Suprapubic skin (tissue), 4 donors: ENCODE data around the gene MFSD12. TPM values are rescaled to one million over a fixed set of nuclear protein-coding genes. Genes with fewer than 3 reads are reported as not detected.

Experiments
- DNase-seq, 2 donors: peaks; one replicate each; pipeline ENCODE4 v3.0.0-alpha.2; 2019; ENCODE audit warnings: low spot score in 2 of 2
- H3K27ac ChIP-seq: fragments of 200-600 bp; sonication (generic); one replicate; pipeline ENCODE4 v1.5.1; 2019
- H3K27me3 ChIP-seq: fragments of 200-600 bp; sonication (generic); one replicate; pipeline ENCODE4 v1.5.1; 2019
- H3K36me3 ChIP-seq: fragments of 200-600 bp; sonication (generic); one replicate; pipeline ENCODE4 v1.5.1; 2019
- H3K4me1 ChIP-seq: fragments of 200-600 bp; sonication (generic); one replicate; pipeline ENCODE4 v1.5.1; 2019
- H3K4me3 ChIP-seq: fragments of 200-600 bp; sonication (generic); one replicate; pipeline ENCODE4 v1.5.1; 2019; ENCODE audit warnings: mild to moderate bottlenecking
- H3K9me3 ChIP-seq: fragments of 200-600 bp; sonication (generic); one replicate; pipeline ENCODE4 v1.5.1; 2019
- EP300 ChIP-seq: sonication (generic); formaldehyde crosslinking; IDR thresholded peaks from one replicate; pipeline ENCODE4 v1.6.1; 2017; ENCODE audit warnings: antibody characterized with exemption
- POLR2A ChIP-seq, 2 donors: fragments of 450-650 bp; IDR thresholded peaks; one replicate each; pipeline ENCODE4 v1.6.1; 2017; ENCODE audit warnings: antibody characterized with exemption in 2 of 2, mild to moderate bottlenecking in 2 of 2, moderate library complexity in 2 of 2
- POLR2AphosphoS5 ChIP-seq, 3 donors: sonication (generic); formaldehyde crosslinking; IDR thresholded peaks; one replicate each; pipeline ENCODE4 v1.6.1; 2017; ENCODE audit warnings: antibody characterized with exemption in 3 of 3
- WGBS: methylation state at CpG from one replicate; pipeline ENCODE4 v1.1.5; 2018; 5-methylcytosine and 5-hydroxymethylcytosine counted together
- total RNA-seq, 4 donors: library from RNA; depleted of rRNA; stranded (reverse); fragments of >200 nt; gene quantifications; one replicate each; pipeline ENCODE4 v1.1.0, GENCODE V29; 2016
- TF ChIP-seq, protein P1 (sequence below), 2 donors: fragments of 200-600 bp in 1 of 2; fragments of 450-650 bp in 1 of 2; sonication (generic) in 1 of 2; IDR thresholded peaks; one replicate each; pipeline ENCODE4 v1.5.1; 2016 to 2019; ENCODE audit warnings: antibody characterized with exemption in 2 of 2, mild to moderate bottlenecking in 1 of 2, moderate library complexity in 1 of 2

The MFSD12 gene
- total RNA-seq, 4 donors from 2014 or later: 60.4 to 206 (median 119) TPM

DNA sequence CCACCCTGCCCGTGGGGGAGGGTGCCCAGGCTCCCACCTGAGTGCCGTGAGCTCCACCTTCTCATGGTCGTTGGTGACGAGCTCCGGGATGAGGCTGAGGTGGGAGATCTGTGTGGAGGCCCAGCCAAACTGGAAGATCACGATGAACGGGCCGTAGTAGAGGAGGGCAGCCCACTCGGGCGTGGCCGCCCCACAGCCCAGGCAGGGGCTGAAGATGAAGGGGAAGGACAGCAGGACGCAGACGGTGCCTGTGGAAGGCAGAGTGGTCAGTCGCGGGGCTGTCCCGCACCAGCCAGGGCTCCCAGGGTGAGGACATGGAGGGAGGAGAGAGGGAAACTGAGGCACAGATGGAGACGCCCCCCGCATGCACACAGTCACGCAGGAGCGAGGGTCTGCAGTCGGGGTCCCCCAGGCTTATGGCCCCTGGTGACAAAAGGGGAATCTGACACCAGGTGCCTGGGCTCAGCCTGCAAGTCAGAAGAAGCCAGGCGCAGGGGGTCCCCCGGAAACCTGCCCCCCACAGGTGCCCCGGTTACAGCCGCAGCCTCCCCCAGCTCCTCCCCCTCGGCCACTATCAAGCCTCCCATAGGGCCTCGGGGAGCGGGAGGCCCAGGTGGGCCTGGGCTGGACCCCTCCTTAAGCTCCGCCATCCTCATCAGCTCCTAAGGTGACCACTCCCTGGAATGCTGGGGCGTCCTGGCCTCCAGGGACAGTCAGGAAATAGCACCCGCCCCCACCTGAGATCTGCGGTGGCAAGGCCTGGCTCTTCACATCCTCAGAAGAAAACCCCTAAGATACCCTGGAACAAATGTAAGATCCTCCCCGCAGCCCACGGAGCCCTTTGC, 6.2 kb downstream of the MFSD12 start:
- no peak for DNase-seq
- H3K36me3 ChIP-seq: peaks cover 8% of the 10 kb centered on the region
- no peaks in the 10 kb centered on the region for H3K27me3 ChIP-seq
- no peaks in the 10 kb centered on the region for H3K9me3 ChIP-seq
- 88% methylated on average over 23 of the region's 34 CpGs for WGBS
- TF ChIP-seq POLR2A (IDR thresholded peaks at IDR 0.05) (no peak), EP300 (no peak), POLR2AphosphoS5 (IDR thresholded peaks at IDR 0.05) (no peak)
- TF ChIP-seq, protein P1, sequence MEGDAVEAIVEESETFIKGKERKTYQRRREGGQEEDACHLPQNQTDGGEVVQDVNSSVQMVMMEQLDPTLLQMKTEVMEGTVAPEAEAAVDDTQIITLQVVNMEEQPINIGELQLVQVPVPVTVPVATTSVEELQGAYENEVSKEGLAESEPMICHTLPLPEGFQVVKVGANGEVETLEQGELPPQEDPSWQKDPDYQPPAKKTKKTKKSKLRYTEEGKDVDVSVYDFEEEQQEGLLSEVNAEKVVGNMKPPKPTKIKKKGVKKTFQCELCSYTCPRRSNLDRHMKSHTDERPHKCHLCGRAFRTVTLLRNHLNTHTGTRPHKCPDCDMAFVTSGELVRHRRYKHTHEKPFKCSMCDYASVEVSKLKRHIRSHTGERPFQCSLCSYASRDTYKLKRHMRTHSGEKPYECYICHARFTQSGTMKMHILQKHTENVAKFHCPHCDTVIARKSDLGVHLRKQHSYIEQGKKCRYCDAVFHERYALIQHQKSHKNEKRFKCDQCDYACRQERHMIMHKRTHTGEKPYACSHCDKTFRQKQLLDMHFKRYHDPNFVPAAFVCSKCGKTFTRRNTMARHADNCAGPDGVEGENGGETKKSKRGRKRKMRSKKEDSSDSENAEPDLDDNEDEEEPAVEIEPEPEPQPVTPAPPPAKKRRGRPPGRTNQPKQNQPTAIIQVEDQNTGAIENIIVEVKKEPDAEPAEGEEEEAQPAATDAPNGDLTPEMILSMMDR (IDR thresholded peaks at IDR 0.05): no peak
- no peak overlapping the region for H3K4me3 ChIP-seq
- peaks cover 23% of the 10 kb centered on the region for H3K4me1 ChIP-seq
- H3K27ac ChIP-seq: no peak overlapping the region

DNA sequence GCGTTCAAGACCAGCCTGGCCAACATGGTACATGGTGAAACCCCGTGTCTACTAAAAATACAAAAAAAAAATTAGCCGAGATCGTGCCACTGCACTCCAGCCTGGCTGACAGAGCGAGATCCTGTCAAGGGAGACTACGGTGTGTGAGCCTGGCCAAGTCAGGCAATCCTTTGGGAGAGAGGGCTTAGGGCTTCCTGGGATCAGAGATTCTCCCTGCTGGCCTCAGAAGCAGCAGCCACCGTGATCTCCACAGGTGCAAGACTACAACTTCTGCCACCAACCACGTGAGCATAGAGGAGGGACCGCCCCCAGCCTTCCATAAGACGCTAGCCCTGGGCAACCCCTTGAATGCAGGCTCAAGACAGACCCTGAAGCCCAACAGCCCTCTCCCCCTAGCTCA, 7.6 kb downstream of the MFSD12 start:
- DNase-seq: no peak
- no peaks in the 10 kb centered on the region for H3K9me3 ChIP-seq
- no peak overlapping the region for H3K4me3 ChIP-seq
- TF ChIP-seq POLR2AphosphoS5 (IDR thresholded peaks at IDR 0.05) (no peak), POLR2A (IDR thresholded peaks at IDR 0.05) (no peak), EP300 (no peak)
- TF ChIP-seq, protein P1 (IDR thresholded peaks at IDR 0.05): no peak
- WGBS: 90% methylated on average over 10 of the region's 10 CpGs
- peaks cover 16% of the 10 kb centered on the region for H3K4me1 ChIP-seq
- no peaks in the 10 kb centered on the region for H3K27me3 ChIP-seq
- no peak overlapping the region for H3K27ac ChIP-seq
- H3K36me3 ChIP-seq: peaks cover 8% of the 10 kb centered on the region

- Histone ChIP-seq H3K9me3 (no peaks in the 10 kb centered on the region), H3K36me3 (peaks cover 16% of the 10 kb centered on the region), H3K27me3 (no peaks in the 10 kb centered on the region), H3K4me1 (peaks cover 16% of the 10 kb centered on the region), H3K27ac (no peak overlapping the region), H3K4me3 (no peak overlapping the region)
- WGBS: 81% methylated on average over 7 of the region's 14 CpGs
- DNase-seq: no peak
- TF ChIP-seq, protein P1 (IDR thresholded peaks at IDR 0.05): no peak
- no peak for TF ChIP-seq EP300
- no peak for TF ChIP-seq POLR2AphosphoS5 (IDR thresholded peaks at IDR 0.05)
- no peak for TF ChIP-seq POLR2A (IDR thresholded peaks at IDR 0.05)
Measured at GRCh38 chr19:3548606-3549005, 8.8 kb downstream of the MFSD12 start.

DNA sequence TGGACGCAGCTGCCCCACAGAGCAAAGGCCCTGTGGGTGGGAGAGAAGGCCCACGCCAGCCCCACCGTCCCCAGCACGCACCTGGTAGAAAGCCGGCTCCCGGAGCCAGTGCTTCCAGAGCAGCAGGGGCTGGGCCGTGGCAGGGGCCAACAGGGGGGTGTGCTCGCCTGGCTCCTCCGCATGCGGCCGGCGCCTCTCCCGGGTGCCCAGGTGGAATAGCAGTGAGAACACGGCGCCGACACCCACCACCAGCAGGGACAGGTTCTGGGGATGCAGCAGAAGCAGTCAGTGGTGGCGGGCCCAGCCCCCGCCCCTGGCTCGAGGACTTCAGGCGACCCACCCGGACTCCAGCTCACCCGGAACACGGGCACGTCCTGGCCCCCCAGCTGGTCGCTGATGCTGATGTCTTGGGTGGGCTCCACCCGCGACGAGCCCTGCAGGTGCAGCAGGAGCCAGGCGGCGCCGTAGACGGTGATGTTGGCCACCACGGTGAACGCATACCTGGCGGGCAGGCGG, 9.6 kb downstream of the MFSD12 start:
- TF ChIP-seq, protein P1 (IDR thresholded peaks at IDR 0.05): no peak
- no peak for TF ChIP-seq EP300
- TF ChIP-seq POLR2AphosphoS5 (IDR thresholded peaks at IDR 0.05): no peak
- TF ChIP-seq POLR2A (IDR thresholded peaks at IDR 0.05): no peak
- H3K27ac ChIP-seq: no peak overlapping the region
- H3K9me3 ChIP-seq: no peaks in the 10 kb centered on the region
- no peak for DNase-seq
- H3K4me3 ChIP-seq: no peak overlapping the region
- H3K4me1 ChIP-seq: peaks cover 13% of the 10 kb centered on the region
- H3K36me3 ChIP-seq: peaks cover 16% of the 10 kb centered on the region
- H3K27me3 ChIP-seq: no peaks in the 10 kb centered on the region
- 86% methylated on average over 8 of the region's 36 CpGs for WGBS

GRCh38 chr19:3547301-3547731, 10.1 kb downstream of the MFSD12 start:
- WGBS: 74% methylated on average over 12 of the region's 15 CpGs
- TF ChIP-seq POLR2A (IDR thresholded peaks at IDR 0.05) (no peak), EP300 (no peak)
- TF ChIP-seq, protein P1 (IDR thresholded peaks at IDR 0.05): peak in 1 of 2 donors; percentile 43
- Histone ChIP-seq H3K4me3 (no peak overlapping the region), H3K4me1 (peaks cover 12% of the 10 kb centered on the region), H3K36me3 (peaks cover 16% of the 10 kb centered on the region), H3K27ac (no peak overlapping the region), H3K27me3 (no peaks in the 10 kb centered on the region), H3K9me3 (no peaks in the 10 kb centered on the region)
- DNase-seq: no peak
